ENCODE data around the gene GIN1.
"Not testable (repeated sequence)": the region's sequence is repeated elsewhere in the genome, so short reads cannot be mapped to it uniquely, and the experiment has no call there.

Gene GIN1

GRCh38 chr5:103109277-103109676 is 10.7 kb downstream of the GIN1 start:
- DNase-seq, result no peak

- DNase-seq, result no peak
Observed at GRCh38 chr5:103108086-103108485, 11.9 kb downstream of the GIN1 start.

- DNase-seq, result no peak
Observed at GRCh38 chr5:103102234-103102633, 17.7 kb downstream of the GIN1 start.

- no peak for DNase-seq
Observed at GRCh38 chr5:103101079-103101750, 18.7 kb downstream of the GIN1 start.

GRCh38 chr5:103098993-103099392 is 20.9 kb downstream of the GIN1 start:
- no peak for DNase-seq

- DNase-seq, result no peak
Observed at GRCh38 chr5:103094737-103095136, 25.2 kb downstream of the GIN1 start.

- no peak for DNase-seq
Observed at GRCh38 chr5:103093727-103094126, 26.2 kb downstream of the GIN1 start.

- no peak for DNase-seq
Observed at GRCh38 chr5:103092676-103093075, 27.3 kb downstream of the GIN1 start.

- DNase-seq, result no peak
Observed at GRCh38 chr5:103090791-103091190, 29.1 kb downstream of the GIN1 start.

GRCh38 chr5:103089272-103089671 is 30.7 kb downstream of the GIN1 start:
- no peak for DNase-seq

GRCh38 chr5:103086547-103086946 is 33.4 kb downstream of the GIN1 start:
- DNase-seq, result no peak

GRCh38 chr5:103079796-103080195 is 40.1 kb downstream of the GIN1 start:
- no peak for DNase-seq

GRCh38 chr5:103075442-103075841 is 44.5 kb downstream of the GIN1 start:
- DNase-seq, result no peak

- DNase-seq, result not testable (repeated sequence)
Observed at GRCh38 chr5:103073500-103073899, 46.4 kb downstream of the GIN1 start.

GRCh38 chr5:103066326-103066725 is 53.6 kb downstream of the GIN1 start:
- no peak for DNase-seq

- DNase-seq, result no peak
Observed at GRCh38 chr5:103060424-103060954, 59.4 kb downstream of the GIN1 start.

GRCh38 chr5:103059525-103059924 is 60.4 kb downstream of the GIN1 start:
- DNase-seq, result no peak

GRCh38 chr5:103057208-103058130 is 62.5 kb downstream of the GIN1 start:
- no peak for DNase-seq

- DNase-seq, result not testable (repeated sequence)
Observed at GRCh38 chr5:103046706-103047105, 73.2 kb downstream of the GIN1 start.

- no peak for DNase-seq
Observed at GRCh38 chr5:103041071-103041676, 78.8 kb downstream of the GIN1 start.

GRCh38 chr5:103037673-103038455 is 82.1 kb downstream of the GIN1 start:
- DNase-seq, result no peak

GRCh38 chr5:103036601-103037000 is 83.3 kb downstream of the GIN1 start:
- no peak for DNase-seq
